CD4-positive, alpha-beta T cell treated with Interleukin-4 for 1 hour (primary cell): ENCODE data around the gene GIGYF2.
A peak's percentile ranks its signal among the peaks of the same experiment; 100 is the strongest.
"Not testable (repeated sequence)": the region's sequence is repeated elsewhere in the genome, so short reads cannot be mapped to it uniquely, and the experiment has no call there.

Experiments used
- DNase-seq, 2 donors: peaks; one replicate each; pipeline ENCODE4 v3.0.0-alpha.2; 2020 to 2022

Gene GIGYF2

DNA sequence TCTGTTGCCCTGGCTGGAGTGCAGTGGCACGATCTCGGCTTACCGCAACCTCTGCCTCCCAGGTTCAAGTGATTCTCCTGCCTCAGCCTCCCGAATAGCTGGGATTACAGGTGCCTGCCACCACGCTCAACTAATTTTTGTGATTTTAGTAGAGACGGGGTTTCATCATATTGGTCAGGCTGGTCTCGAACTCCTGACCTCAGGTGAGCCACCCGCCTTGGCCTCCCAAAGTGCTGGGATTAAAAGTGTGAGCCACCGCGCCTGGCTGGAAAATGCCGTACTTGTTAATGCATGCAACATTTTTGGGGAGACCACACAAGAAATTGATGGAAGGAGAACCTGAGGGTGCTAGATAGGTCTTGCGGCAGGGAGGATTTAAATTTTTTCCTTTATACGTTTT is 6.0 kb upstream of the GIGYF2 start:
- not testable (repeated sequence) for DNase-seq

- DNase-seq = no peak
Measured at GRCh38 chr2:232693344-232693743, 3.8 kb upstream of the GIGYF2 start.

DNA sequence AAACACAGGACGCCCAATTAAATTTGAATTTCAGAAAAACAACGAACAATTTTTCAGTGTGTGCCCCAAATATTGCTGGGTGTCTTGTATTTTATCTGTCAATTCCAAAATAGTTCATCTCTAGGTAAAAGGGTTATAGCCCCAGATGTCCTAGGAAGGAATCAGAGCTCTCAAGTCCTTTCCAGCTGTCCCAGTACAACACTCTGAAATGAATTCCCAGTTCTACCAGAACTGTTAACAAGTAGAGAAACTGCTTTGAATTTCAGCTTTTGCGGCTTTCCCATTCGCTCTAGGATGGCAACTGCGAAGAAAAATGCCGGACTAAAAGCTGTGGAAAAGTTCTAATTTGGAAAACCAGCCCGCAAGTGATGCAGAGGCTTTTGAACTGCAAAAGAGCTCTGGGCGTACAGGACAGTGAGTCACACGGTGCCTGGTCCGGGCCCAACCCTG is 497 bp upstream of the GIGYF2 start:
- no peak for DNase-seq

GRCh38 chr2:232697807-232698110 is 628 bp downstream of the GIGYF2 start:
- no peak for DNase-seq

DNA sequence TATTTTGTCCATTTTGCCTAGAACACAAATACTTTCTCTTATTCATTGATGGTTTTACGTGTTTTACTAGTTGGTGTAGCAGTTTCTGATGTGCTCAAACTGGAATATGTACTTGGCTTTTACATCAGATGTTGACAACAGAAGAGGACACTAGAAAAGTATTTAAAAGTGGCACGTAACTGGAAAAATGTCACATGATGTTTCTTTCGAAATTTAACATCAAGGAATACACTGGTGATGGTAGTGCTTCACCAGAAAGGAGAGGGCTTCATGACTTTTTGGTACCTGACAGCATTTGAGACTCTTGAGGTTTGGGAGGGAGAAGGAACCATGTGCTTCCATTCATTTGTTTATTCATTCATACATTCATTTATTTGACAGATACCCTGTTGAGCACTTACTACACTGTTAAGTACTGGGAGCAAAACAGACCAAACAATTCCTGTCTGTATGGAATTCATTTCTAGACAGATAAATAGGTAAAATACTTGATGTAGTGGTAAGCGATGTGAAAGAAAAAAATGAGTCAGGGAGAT is 1.5 kb downstream of the GIGYF2 start:
- DNase-seq = no peak

DNA sequence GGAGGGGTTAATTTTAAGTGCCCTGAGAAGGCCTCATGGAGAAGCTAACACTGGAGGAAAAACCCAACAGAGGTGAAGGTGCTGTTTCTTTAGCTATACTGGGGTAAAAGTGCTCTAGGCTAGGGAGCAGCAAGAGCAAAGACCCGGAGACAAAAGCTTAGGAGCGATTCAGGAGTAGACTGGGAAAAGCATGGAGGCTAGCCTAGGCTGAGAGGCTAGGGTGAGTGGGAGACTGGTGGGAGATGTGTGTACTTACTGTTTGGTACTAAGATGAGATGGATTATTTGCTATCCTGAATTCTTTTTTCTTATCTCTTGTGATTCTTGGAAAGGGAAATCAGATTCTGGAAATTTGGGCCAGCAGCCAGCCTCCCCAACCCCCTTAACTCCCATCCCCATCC is 2.0 kb downstream of the GIGYF2 start:
- no peak for DNase-seq

DNA sequence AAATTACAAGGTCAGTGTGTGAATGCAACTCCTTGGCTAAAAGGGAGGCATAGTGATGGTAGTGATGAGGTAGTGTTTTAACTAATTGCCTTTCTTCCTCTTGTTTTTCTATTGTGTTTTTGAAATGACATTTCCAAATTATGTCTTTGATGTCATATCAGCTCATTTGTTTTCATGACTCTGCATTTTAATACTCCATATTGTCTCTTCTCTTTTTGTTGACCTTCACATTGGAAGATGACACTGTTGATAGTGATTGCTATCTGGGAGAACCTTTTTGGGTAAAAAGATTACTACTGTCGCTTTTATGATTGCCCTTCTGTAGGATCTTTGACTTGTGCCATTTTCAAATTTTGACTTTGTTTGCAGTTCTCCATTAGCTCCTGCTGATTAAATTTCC is 3.0 kb downstream of the GIGYF2 start:
- no peak for DNase-seq

DNA sequence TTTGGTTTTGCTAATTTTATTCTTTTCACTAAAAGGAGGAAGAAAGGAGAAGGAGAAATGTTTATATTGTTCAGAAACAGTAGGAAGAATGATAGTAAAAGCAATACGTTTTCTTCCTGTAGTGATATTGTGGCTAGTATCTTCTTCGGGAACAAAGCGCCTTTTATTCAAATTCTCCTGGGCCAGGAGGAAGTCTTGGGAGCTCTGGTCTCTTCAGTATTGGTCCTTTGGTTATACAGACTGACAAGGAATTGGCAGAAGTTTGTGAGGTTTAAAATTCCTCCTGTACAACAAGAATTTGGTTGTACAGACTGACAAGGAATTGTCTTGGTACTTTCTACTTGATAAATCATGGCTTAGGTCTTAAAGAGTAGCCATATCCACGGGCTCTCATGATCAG is 9.9 kb downstream of the GIGYF2 start:
- DNase-seq = no peak

GRCh38 chr2:232713505-232713904 is 16.4 kb downstream of the GIGYF2 start:
- DNase-seq = no peak

DNA sequence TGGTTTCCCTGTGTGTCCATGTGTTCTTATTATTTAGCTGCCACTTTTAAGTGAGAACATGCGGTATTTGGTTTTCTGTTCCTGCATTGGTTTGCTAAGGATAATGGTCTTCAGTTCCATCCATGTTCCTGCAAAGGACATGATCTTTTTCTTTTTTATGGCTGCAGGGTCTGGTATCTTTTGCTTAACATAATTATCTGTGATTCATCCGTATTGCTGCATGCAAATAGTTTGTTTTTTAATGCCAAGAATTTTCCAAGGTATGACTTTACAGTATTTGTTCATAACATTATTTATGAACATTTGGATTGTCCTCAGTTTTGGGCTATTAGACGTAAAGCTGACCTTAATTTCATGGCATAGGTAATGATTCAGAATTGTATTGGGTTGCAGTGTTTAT is 17.8 kb downstream of the GIGYF2 start:
- DNase-seq = no peak

GRCh38 chr2:232720056-232720455 is 22.9 kb downstream of the GIGYF2 start:
- not testable (repeated sequence) for DNase-seq

DNA sequence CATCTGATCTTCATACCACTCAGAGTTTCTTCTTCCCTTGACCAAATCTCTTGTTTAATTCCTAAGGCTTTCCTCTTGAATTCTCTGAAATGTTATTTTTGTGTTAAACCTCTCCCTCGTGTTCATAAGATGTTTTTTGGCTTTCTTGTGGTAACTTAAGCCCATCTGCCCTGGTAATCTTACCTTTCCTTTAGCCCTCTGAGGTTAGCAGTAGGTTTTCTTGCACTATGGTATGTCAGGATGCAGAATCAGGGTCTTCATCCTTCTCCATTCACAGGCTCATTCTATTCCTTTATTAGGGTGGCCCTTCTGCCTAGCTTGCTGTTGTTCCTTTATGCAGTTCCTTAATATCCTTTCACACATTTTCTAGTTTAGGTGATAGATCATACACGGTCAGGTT is 24.1 kb downstream of the GIGYF2 start:
- no peak for DNase-seq

DNA sequence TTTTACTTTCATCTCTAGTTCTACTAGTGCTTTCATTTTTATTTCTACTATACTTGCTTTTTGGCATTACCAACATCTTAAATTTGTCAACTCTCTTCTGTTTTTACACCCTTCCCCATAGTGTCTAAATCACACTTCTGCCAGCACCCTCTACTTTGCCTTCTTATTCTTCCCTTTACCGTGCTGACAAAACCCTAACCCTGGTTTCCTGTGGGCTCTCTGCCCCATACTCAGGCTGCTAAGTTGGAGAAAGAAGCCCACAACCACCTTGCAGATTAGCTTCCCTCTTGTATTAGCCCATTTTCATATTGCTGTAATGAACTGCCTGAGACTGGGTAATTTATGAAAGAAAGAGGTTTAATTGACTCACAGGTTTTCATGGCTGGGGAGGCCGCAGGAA is 24.8 kb downstream of the GIGYF2 start:
- DNase-seq = peak in 1 of 2 donors; percentile 1

DNA sequence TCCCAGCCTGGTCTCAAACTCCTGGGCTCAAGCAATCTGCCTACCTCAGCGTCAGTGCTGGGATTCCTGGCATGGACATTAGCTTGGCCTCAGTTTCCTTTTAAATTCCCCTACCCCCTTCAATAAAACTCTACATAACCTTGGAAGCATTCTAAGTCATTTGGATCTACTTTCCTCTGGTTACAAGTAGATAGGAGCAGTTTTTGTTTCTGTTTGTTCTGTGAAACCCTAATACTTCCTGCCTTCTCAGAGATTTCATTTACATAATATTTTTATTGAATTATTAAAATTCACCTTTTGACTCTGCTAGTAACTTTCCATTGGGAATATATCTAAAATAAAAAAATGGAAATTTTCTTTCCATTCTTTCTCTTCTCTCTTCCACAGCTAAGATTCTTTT is 25.9 kb downstream of the GIGYF2 start:
- no peak for DNase-seq

- DNase-seq = no peak
Measured at GRCh38 chr2:232728785-232729184, 31.7 kb downstream of the GIGYF2 start.

DNA sequence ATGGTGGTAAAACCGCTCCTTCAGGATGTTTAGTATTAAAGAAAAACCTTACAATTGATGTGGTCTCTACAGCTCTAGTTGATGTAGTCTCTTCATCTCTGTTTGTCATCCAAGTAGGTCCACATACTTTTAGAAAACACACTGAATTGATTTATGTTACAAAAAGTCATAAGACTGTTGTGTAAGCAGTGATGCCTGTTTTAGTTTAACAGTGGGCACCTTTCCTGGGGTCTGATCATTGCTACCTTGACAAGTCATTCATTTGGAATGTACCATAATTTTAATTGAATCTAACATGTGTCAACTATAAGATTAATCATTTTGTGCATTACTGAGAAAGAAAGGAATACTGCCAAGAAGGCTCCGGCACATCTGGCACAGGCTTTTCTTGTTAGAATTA is 34.3 kb downstream of the GIGYF2 start:
- no peak for DNase-seq

- no peak for DNase-seq
Measured at GRCh38 chr2:232741294-232741693, 44.2 kb downstream of the GIGYF2 start.

- no peak for DNase-seq
Measured at GRCh38 chr2:232741972-232742371, 44.8 kb downstream of the GIGYF2 start.

- no peak for DNase-seq
Measured at GRCh38 chr2:232744963-232745362, 47.8 kb downstream of the GIGYF2 start.

GRCh38 chr2:232748038-232748437 is 50.9 kb downstream of the GIGYF2 start:
- DNase-seq = no peak

- DNase-seq = no peak
Measured at GRCh38 chr2:232749331-232749730, 52.2 kb downstream of the GIGYF2 start.

- no peak for DNase-seq
Measured at GRCh38 chr2:232750135-232750671, 53.1 kb downstream of the GIGYF2 start.

DNA sequence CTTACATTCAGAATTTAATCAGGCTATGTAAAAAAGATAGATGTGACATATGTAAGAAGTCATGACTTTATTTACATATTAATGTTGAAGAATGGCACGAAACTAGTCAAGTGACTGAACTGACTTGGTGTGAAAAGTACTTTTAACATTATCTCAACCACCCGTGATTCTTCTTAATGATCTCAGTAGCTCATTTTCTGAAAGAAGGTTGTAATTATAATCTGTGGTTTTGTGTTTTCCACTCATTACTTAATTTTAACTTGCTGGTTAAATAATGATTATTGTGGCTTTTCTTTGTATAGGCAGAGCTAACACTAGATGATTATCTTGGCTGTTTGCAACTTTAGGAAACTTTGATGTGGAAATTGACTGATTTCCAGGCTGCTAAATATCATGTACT is 60.8 kb downstream of the GIGYF2 start:
- DNase-seq = peak in 1 of 2 donors; percentile 20

DNA sequence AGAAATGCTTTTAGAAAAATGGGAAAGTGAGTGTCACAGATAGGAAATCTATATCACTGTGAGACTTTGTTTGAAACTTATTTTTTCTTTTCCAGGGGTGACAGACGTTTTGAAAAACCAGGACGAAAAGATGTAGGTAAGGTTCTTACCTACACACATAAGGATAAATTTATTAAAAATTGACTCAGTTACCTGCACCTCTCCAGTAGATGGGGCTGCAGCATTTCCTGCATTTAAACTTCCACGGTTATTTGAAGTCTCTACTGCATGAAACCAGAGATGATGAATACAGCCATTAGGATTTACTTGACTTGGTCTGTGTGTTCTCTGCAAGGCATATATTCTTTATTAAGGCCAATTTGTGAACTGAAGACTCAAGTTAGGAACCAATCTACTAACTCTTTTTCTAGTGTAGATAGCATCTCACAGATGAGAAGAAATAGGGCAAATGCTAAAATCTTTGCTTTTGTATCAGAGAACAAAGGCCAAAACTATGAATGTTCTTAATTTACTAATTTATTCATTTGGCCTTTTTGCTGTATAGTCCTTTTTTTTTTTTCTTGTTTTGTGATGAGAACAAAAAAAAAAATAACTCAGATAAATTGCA is 64.3 kb downstream of the GIGYF2 start:
- DNase-seq = peak; percentile 40 to 64

DNA sequence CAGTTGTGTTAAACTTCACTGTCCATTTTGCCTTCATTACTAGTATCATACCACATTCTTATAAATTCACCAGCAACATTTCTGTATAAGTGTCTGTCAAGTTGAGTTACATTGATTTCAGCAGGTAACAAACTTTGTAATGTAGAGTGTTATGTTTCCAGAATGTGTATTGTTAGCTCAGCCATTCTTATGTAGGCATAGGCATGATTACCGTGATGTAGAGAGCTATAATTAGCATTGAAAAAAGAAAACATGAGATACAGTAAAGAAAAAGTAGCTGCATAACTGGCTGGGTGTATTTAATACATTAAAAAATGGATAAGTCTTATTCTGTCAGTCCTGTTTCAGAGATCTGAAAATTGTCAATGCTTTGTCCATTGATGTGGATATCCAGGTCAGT is 70.7 kb downstream of the GIGYF2 start:
- DNase-seq = no peak
